Measurements from ENCODE around the gene NFATC3. TPM values are rescaled to one million over a fixed set of nuclear protein-coding genes. Genes with fewer than 3 reads are reported as not detected.

The NFATC3 gene
- total RNA-seq, 1 experiment from 2014 or later = 31.3 TPM

GRCh38 chr16:68228652-68229051 lies 143.5 kb downstream of the NFATC3 start:
- no peak for DNase-seq (ENCODE audit: extremely low read depth, low read depth)

GRCh38 chr16:68229431-68230175 lies 144.4 kb downstream of the NFATC3 start:
- peak; percentile 73 for DNase-seq (ENCODE audit: extremely low read depth, low read depth)

- DNase-seq (ENCODE audit: extremely low read depth, low read depth) = no peak
These were observed 145.0 kb downstream of the NFATC3 start for GRCh38 chr16:68230176-68230571.

- DNase-seq (ENCODE audit: extremely low read depth, low read depth) = no peak
These were observed 145.8 kb downstream of the NFATC3 start for GRCh38 chr16:68230956-68231355.

GRCh38 chr16:68231384-68232136 lies 146.4 kb downstream of the NFATC3 start:
- DNase-seq (ENCODE audit: extremely low read depth, low read depth) = no peak

- DNase-seq (ENCODE audit: extremely low read depth, low read depth) = no peak
These were observed 147.2 kb downstream of the NFATC3 start for GRCh38 chr16:68232335-68232734.

- DNase-seq (ENCODE audit: extremely low read depth, low read depth) = no peak
These were observed 148.1 kb downstream of the NFATC3 start for GRCh38 chr16:68233085-68233834.

- DNase-seq (ENCODE audit: extremely low read depth, low read depth) = no peak
These were observed 148.6 kb downstream of the NFATC3 start for GRCh38 chr16:68233835-68234187.

GRCh38 chr16:68234188-68235107 lies 149.3 kb downstream of the NFATC3 start:
- DNase-seq (ENCODE audit: extremely low read depth, low read depth) = no peak

GRCh38 chr16:68235108-68235886 lies 150.1 kb downstream of the NFATC3 start:
- no peak for DNase-seq (ENCODE audit: extremely low read depth, low read depth)

GRCh38 chr16:68235887-68236136 lies 150.6 kb downstream of the NFATC3 start, which contains the start of gene ESRP2:
Gene ESRP2 (minus strand): TSS chr16:68236127. CDS start chr16:68236045, 82 bp downstream.
- no peak for DNase-seq (ENCODE audit: extremely low read depth, low read depth)

- DNase-seq (ENCODE audit: extremely low read depth, low read depth) = no peak
These were observed 151.1 kb downstream of the NFATC3 start for GRCh38 chr16:68236137-68236825.

- no peak for DNase-seq (ENCODE audit: extremely low read depth, low read depth)
These were observed 151.7 kb downstream of the NFATC3 start for GRCh38 chr16:68236826-68237242.

GRCh38 chr16:68237243-68238028 lies 152.3 kb downstream of the NFATC3 start:
- peak; percentile 99 for DNase-seq (ENCODE audit: extremely low read depth, low read depth)

- DNase-seq (ENCODE audit: extremely low read depth, low read depth) = no peak
These were observed 152.8 kb downstream of the NFATC3 start for GRCh38 chr16:68238029-68238345.

GRCh38 chr16:68242085-68242484 lies 156.9 kb downstream of the NFATC3 start:
- no peak for DNase-seq (ENCODE audit: extremely low read depth, low read depth)

- DNase-seq (ENCODE audit: extremely low read depth, low read depth) = no peak
These were observed 158.0 kb downstream of the NFATC3 start for GRCh38 chr16:68242926-68243858.

Data from NCI-H460 (cell line).